GM19463 (cell line): ENCODE measurements around the gene ARGLU1.

Source experiments
- ATAC-seq: cut with Tn5 transposase; IDR thresholded peaks from one replicate; pipeline ENCODE4 v1.9.1; 2021; ENCODE audit warnings: mild to moderate bottlenecking, moderate library complexity; ENCODE audit not compliant: unreplicated experiment

The ARGLU1 gene

GRCh38 chr13:106550570-106551135 lies 17.3 kb downstream of the ARGLU1 start:
- no peak for ATAC-seq

GRCh38 chr13:106548064-106548696 lies 19.8 kb downstream of the ARGLU1 start:
- no peak for ATAC-seq

- no peak for ATAC-seq
These were observed 26.1 kb downstream of the ARGLU1 start for GRCh38 chr13:106541826-106542225.

GRCh38 chr13:106540613-106541012 lies 27.3 kb downstream of the ARGLU1 start:
- ATAC-seq = no peak

- no peak for ATAC-seq
These were observed 30.4 kb downstream of the ARGLU1 start for GRCh38 chr13:106537521-106537920.

GRCh38 chr13:106536244-106537034 lies 31.5 kb downstream of the ARGLU1 start:
- ATAC-seq = peak; percentile 24

GRCh38 chr13:106535552-106536243 lies 32.2 kb downstream of the ARGLU1 start, which contains the start of gene EFNB2:
Gene EFNB2 (minus strand): TSS chr13:106535662. CDS start chr13:106534964, 698 bp downstream.
- peak; percentile 92 for ATAC-seq

GRCh38 chr13:106534639-106535551 lies 33.0 kb downstream of the ARGLU1 start:
- peak; percentile 18 for ATAC-seq

GRCh38 chr13:106533943-106534638 lies 33.8 kb downstream of the ARGLU1 start:
- ATAC-seq = no peak

- ATAC-seq = peak; percentile 10
These were observed 34.6 kb downstream of the ARGLU1 start for GRCh38 chr13:106533101-106533942.

- no peak for ATAC-seq
These were observed 35.6 kb downstream of the ARGLU1 start for GRCh38 chr13:106532111-106532929.

- ATAC-seq = no peak
These were observed 36.9 kb downstream of the ARGLU1 start for GRCh38 chr13:106530980-106531481.

GRCh38 chr13:106530171-106530851 lies 37.6 kb downstream of the ARGLU1 start:
- no peak for ATAC-seq

GRCh38 chr13:106529415-106530170 lies 38.3 kb downstream of the ARGLU1 start:
- ATAC-seq = no peak

- ATAC-seq = no peak
These were observed 39.1 kb downstream of the ARGLU1 start for GRCh38 chr13:106528718-106529414.

- no peak for ATAC-seq
These were observed 40.1 kb downstream of the ARGLU1 start for GRCh38 chr13:106527826-106528225.
